IPS DF 4.7 (cell line): Measurements from ENCODE around the gene ISLR.
"Not testable (repeated sequence)": the region's sequence is repeated elsewhere in the genome, so short reads cannot be mapped to it uniquely, and the experiment has no call there.

Experiments
- DNase-seq: peaks from one replicate; pipeline ENCODE4 v3.0.0-alpha.2; 2013; ENCODE audit warnings: low spot score; ENCODE audit errors: extremely low read depth

Gene ISLR

GRCh38 chr15:74136814-74137536, 36.5 kb upstream of the ISLR start:
- no peak for DNase-seq

- no peak for DNase-seq
Observed at GRCh38 chr15:74137537-74137894, 36.0 kb upstream of the ISLR start.

- DNase-seq, result no peak
Observed at GRCh38 chr15:74138642-74139041, 34.9 kb upstream of the ISLR start.

GRCh38 chr15:74141591-74141990, 31.9 kb upstream of the ISLR start:
- DNase-seq, result no peak

- DNase-seq, result no peak
Observed at GRCh38 chr15:74144153-74144775, 29.2 kb upstream of the ISLR start.

- DNase-seq, result no peak
Observed at GRCh38 chr15:74146277-74146800, 27.2 kb upstream of the ISLR start.

- no peak for DNase-seq
Observed at GRCh38 chr15:74147051-74147450, 26.5 kb upstream of the ISLR start.

- no peak for DNase-seq
Observed at GRCh38 chr15:74155766-74156417, 17.6 kb upstream of the ISLR start.

GRCh38 chr15:74156678-74157411, 16.7 kb upstream of the ISLR start:
- no peak for DNase-seq

- DNase-seq, result no peak
Observed at GRCh38 chr15:74157868-74158827, 15.4 kb upstream of the ISLR start.

- no peak for DNase-seq
Observed at GRCh38 chr15:74158855-74159650, 14.5 kb upstream of the ISLR start.

GRCh38 chr15:74159773-74160172, 13.7 kb upstream of the ISLR start:
- no peak for DNase-seq

- DNase-seq, result not testable (repeated sequence)
Observed at GRCh38 chr15:74160390-74160789, 13.1 kb upstream of the ISLR start.

- DNase-seq, result not testable (repeated sequence)
Observed at GRCh38 chr15:74162195-74162536, 11.3 kb upstream of the ISLR start.

GRCh38 chr15:74165461-74165860, 8.0 kb upstream of the ISLR start:
- no peak for DNase-seq

- no peak for DNase-seq
Observed at GRCh38 chr15:74167891-74168331, 5.6 kb upstream of the ISLR start.

- no peak for DNase-seq
Observed at GRCh38 chr15:74168711-74169126, 4.8 kb upstream of the ISLR start.

GRCh38 chr15:74170071-74170844, 3.3 kb upstream of the ISLR start:
- DNase-seq, result no peak
